Measurements from ENCODE around the gene COX19. TPM values are rescaled to one million over a fixed set of nuclear protein-coding genes. Genes with fewer than 3 reads are reported as not detected.

COX19 gene
- total and polyA plus RNA-seq, 2 donors (not counting 3 experiments of a cell fraction or from before 2014, with no cell fraction given): 6.8 to 10.6 TPM

- ChIA-PET POLR2A (interaction anchor here (1.0 kb wide), 1 partner anchor 48 kb away, joined by 3 read pairs; no protein-coding TSS in a partner anchor), CTCF (interaction anchor here (1.3 to 1.7 kb wide), 3 partner anchors 14 to 150 kb away, joined by 3 to 5 read pairs (median 5); no protein-coding TSS in a partner anchor)
- intact Hi-C loops (cut with micrococcal nuclease) (no loop called here), dilution Hi-C loops (cut with MboI; ENCODE audit: extremely low pct_ligation_motif_present, low sequenced_read_pairs) (no loop called here)
- Histone ChIP-seq H2AFZ (ENCODE audit: low read depth, low read length) (no peak overlapping the region), H3K27me3 (ENCODE audit: control insufficient read depth in 2 of 2, insufficient read depth in 2 of 2, low read length in 2 of 2) (no peaks in the 10 kb centered on the region), H3K4me3 (replicated peaks in 1 of 3; ENCODE audit: insufficient read depth in 1 of 3, low read depth in 1 of 3, low read length in 3 of 3) (peak overlapping the region; percentile 63 to 93 (median 78)), H4K20me1 (replicated peaks; ENCODE audit: control insufficient read depth, extremely low read depth, insufficient read depth, low read length) (no peaks in the 10 kb centered on the region), H3K9me1 (replicated peaks; ENCODE audit: control insufficient read depth, extremely low read depth, insufficient read depth, low read length) (no peaks in the 10 kb centered on the region), H3K27ac (ENCODE audit: insufficient read depth, low read depth, low read length) (peak overlapping the region; percentile 87), H3K9ac (replicated peaks; ENCODE audit: extremely low read depth, insufficient read depth, low read length) (peak overlapping the region; percentile 95), H3K4me2 (ENCODE audit: insufficient read depth, low read length) (peak overlapping the region; percentile 98), H3K9me3 (replicated peaks; ENCODE audit: control insufficient read depth, insufficient read depth, low read length) (no peaks in the 10 kb centered on the region), H3K4me1 (ENCODE audit: control insufficient read depth, extremely low read depth, insufficient read depth, low read length) (peaks cover 9% of the 10 kb centered on the region), H3K79me2 (ENCODE audit: control insufficient read depth, insufficient read depth, low read length) (peaks cover 45% of the 10 kb centered on the region), H3K36me3 (ENCODE audit: control insufficient read depth in 2 of 2, extremely low read depth in 1 of 2, insufficient read depth in 2 of 2, low read length in 2 of 2) (peaks cover 11 to 12% of the 10 kb centered on the region in 2 experiments)
- DNase-seq (ENCODE audit: low read depth, low spot score) (no peak), FAIRE-seq (no peak)
- no peak for TF ChIP-seq JUN (IDR thresholded peaks at IDR 0.05; ENCODE audit: borderline replicate concordance, insufficient read depth, insufficient read length, low read depth)
- no peak for TF ChIP-seq MAX (IDR thresholded peaks at IDR 0.05; ENCODE audit: insufficient read depth, insufficient read length)
- TF ChIP-seq GATA2 (IDR thresholded peaks at IDR 0.05; ENCODE audit: insufficient read depth, insufficient read length, low read depth, low read length): no peak
- no peak for TF ChIP-seq MYC (IDR thresholded peaks at IDR 0.05; ENCODE audit: low read depth, low read length)
- TF ChIP-seq EZH2 (IDR thresholded peaks at IDR 0.05; ENCODE audit: borderline replicate concordance, low read depth, low read length, severe bottlenecking): no peak
- no peak for TF ChIP-seq POLR2A (IDR thresholded peaks at IDR 0.05; ENCODE audit: low read depth, low read length)
- no peak for TF ChIP-seq POLR2AphosphoS5 (IDR thresholded peaks at IDR 0.05; ENCODE audit: insufficient read depth, low read depth, low read length)
- TF ChIP-seq CTCF (IDR thresholded peaks at IDR 0.05; ENCODE audit: extremely low read depth in 1 of 2, insufficient read depth in 1 of 2, low read depth in 1 of 2, low read length in 2 of 2): no peak
- no peak for TF ChIP-seq FOS (IDR thresholded peaks at IDR 0.05; ENCODE audit: borderline replicate concordance, insufficient read depth, low read length)
- no TSS peak for BruUV-seq (replicated peaks)
These were observed 1.2 kb downstream of the COX19 start for GRCh38 chr7:974172-974571.
